GM21423 (cell line): ENCODE data around the gene MEGF11.

ENCODE experiments used
- ATAC-seq: cut with Tn5 transposase; IDR thresholded peaks from one replicate; pipeline ENCODE4 v1.9.1; 2021; ENCODE audit warnings: mild to moderate bottlenecking, moderate library complexity; ENCODE audit not compliant: unreplicated experiment

The MEGF11 gene

GRCh38 chr15:66148187-66148586 is 105.4 kb downstream of the MEGF11 start:
- ATAC-seq = no peak

DNA sequence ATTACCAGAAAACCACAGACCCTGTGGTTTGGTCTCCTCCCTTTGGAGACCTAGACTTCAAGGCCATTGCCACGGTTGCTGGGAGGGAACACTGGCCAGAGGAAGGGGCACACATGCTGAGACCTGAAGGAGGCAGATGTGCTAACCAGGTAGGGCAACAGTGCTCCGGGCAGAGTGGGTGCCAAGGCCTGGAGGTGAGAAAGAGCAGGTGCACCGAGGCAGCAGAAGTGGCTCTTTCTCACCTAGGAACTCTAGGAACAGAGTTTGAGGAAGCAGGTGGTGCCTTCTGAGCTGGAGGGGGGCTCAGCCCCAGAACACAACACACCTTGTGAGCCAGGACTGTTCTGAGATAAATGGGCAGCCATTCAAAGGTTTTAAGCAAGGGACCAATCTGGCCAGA is 106.1 kb downstream of the MEGF11 start:
- no peak for ATAC-seq

- ATAC-seq = no peak
These were observed 107.8 kb downstream of the MEGF11 start for GRCh38 chr15:66145726-66146182.

DNA sequence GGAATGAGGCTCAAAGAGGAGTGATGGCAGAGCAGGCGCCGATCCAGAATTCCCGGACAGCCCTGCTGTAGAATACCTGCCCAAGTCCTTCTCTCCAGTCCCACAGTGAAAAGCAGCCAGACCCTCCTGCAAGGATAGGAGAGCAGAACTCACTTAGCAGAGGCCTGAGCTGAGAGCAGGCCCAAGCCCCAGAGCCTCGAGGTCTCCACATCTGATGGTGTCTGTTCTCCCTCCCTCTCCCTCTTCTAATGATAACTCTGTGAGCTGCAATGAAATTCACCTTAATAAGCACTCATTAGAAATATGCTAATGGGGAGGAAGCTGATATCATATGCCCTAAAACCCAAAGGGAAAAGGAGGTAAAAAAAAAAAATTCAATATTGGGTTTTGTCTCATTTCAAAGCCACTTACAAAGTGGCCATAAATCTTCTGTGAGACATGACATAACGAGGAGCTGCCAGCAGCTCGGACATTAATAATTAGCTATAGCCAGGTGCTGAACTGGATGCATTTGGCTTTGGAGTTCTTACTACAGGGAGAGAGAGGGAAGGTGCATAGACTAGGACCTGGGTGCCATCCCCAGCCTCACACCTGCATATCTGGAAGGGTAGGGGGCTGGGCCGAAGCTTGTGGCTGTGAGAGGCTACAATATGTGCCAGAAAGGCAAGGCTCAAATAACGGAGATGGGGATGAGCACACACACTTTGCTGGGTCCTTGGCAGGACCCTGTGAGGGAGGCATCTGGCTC is 108.4 kb downstream of the MEGF11 start:
- ATAC-seq = no peak

DNA sequence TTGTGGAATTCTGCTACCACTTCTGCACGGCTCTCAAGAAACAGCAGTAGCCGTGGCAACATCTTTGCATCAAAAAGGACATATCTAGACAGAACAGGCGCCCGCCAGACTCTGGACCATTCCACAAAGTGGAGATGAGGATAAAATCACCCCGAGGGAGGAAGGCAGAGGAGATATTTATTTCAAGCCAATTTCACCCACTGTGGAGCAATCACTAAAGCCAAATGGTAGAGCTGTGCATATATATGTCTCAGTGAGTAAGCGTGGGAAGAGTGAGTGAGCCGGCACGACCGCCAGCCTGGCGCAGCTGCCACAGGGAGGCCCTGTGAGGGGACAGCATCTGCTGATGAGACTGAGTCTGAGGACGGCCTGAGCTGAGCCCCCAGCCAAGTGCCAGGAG is 111.3 kb downstream of the MEGF11 start:
- ATAC-seq = no peak

DNA sequence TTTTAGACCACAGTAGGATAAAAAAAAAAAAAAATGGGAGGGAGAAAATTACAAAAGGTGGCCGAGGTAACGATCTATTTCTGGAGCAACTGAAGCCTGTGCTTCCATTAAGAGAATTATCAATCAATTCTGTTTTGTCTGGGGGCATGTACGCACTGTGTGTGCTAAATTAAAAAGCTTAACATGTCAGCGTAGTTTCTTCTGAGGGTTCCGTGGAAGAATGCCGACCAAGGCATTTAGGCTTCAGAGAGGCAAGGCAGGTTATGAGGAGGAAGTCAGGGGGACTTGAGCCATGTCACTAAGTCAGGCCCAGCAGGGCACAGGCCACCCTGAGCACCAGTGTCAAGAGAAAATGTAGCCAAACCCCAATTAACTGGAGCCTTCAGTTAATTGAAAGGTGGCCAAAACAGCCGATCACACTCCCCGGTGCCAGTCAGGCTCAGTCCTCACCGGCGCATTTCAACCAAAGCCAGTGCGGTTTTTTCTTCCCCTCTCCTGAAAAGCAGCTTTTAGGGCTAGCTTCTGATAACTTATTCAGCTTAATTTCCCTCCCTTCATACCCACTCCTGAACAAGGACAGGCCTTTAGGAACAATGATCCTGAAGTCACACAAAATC is 113.9 kb downstream of the MEGF11 start:
- ATAC-seq = no peak

GRCh38 chr15:66138892-66139590 is 114.5 kb downstream of the MEGF11 start:
- no peak for ATAC-seq

DNA sequence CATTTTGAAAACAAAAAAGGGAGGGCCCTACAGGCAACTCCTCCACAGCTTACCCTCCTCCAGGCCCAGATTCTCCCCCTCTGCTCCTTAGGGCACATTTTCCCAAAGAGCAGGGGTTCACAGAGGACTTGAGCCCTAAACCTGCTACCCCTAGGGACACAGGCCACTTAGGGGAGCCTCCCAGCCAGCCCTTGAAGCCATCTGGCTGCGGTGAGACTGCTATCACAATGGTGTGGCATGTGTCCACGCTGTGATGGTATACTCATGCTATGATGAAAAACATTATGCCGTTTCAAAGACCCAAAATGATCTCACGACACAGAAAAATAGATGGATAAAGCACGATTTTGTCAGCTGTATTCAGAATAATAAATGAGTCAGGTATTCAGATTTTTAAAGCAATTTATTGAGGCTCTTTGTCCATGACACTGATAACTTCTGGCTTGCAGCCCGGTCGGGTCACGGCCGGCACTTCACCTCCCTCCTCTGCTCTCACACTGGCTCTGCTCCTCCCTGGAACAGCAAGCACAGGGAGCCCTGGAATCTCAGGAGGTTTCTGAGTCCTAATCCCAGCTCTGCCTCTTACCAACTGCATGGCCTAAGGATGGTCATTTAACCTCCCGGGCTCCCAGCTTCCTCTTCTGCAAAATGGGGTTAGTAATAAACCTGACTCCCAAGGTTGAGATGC is 115.3 kb downstream of the MEGF11 start:
- no peak for ATAC-seq

DNA sequence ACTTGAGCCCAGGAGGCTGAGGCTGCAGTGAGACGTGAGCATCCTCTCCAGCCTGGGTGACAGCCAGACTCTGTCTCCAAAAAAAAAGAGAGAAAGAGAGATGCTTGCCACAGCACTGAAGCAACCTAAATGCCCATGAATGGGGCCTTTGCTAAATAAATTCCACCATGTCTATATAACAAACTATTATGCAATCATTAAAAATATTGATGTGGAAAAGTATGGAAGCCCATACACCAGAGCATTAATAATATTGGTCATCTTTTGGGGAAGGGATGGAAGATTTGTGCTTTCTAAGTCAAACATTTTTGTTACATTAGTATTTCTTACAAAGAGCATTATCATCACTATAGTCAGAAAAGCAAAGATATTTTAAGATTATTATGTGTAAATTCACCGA is 116.6 kb downstream of the MEGF11 start:
- ATAC-seq = no peak

DNA sequence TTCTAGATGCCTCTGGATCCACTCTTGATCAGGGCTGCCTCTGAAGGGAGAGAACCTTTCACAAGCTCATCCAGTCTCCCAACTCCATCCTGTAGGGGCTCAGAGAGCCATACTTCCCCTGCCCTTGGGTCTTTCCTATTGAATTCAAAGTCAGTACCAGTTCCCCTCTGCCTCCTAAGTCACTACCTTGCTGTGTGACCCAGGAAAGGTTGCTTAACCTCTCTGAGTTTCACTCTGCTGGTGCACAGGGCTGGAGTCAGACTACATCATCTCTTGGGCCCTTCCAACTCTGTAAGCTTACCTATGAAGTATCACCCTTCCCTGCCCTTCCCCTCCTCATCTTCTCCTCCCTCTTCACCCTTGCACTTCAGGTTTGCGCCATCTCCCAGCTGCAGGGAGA is 117.9 kb downstream of the MEGF11 start:
- no peak for ATAC-seq

GRCh38 chr15:66134284-66134683 is 119.3 kb downstream of the MEGF11 start:
- no peak for ATAC-seq

- no peak for ATAC-seq
These were observed 120.2 kb downstream of the MEGF11 start for GRCh38 chr15:66133247-66133885.

DNA sequence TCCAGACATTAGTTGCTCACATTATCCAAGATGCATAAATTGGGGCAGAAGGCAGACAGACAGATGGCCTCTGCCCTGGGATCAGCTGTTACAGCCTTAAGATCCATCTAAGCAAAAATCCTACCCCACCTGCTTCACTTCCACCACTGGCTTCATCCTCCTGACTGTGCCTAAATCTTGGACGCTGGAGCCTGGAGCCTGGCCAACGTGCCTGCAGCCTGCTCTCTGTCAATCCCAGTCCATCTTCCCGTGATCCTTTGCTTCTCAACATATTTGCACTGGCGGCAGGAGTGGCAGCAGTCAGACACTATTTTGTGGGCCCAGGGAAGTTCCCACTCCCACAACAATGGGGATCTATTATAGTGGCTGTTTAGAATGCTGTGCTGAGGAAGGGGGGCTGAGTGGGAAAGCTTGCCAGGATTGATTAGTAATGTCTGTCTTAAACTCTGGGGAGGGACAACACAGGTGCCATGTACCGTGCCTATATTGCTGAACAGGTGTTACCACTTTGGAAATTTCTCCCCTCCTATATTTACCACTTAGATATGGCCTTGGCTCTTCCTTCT is 121.2 kb downstream of the MEGF11 start:
- ATAC-seq = no peak

DNA sequence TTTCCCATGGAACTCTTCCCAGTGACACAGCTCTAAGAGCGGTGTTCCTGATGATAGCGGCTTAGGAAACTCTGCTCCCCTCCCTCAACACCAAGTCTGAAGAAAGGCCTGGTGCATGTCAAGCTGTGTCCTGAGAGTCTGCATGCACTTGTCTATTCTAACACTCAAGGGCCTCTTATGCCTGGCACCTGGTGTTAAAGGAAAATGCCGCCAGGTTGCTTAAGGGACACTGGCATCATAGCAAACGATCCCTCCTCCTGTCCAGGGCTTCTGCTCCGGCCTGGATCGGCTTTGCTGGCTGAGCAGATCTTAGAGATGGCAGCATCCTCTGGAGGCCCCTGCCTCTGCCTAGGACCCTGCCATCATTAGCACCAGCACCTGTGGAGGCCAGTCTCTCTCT is 121.7 kb downstream of the MEGF11 start:
- ATAC-seq = no peak

DNA sequence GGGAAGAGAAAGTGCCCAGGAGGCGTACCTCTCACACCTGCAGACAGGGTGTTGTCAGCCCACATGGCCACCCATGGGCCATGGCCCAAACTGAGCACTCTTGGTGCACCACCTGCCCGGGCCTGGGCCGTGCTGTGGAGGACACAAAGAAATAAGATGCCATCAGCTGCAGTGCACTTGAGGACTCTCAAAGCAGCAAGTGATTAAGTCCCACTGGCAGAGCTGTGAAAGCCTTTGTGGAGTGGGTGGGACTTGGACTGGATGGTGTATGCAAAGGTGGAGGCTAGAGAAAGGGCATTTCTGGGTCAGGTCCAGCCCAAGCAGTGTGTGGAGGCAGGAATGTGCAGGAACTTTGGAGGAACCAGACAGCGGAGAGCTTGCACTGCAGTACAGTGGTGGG is 122.3 kb downstream of the MEGF11 start:
- no peak for ATAC-seq

- ATAC-seq = no peak
These were observed 123.0 kb downstream of the MEGF11 start for GRCh38 chr15:66130496-66131034.

GRCh38 chr15:66129586-66129985 is 124.0 kb downstream of the MEGF11 start:
- ATAC-seq = no peak

- ATAC-seq = no peak
These were observed 125.4 kb downstream of the MEGF11 start for GRCh38 chr15:66128116-66128680.

GRCh38 chr15:66126456-66126855 is 127.1 kb downstream of the MEGF11 start:
- ATAC-seq = no peak

GRCh38 chr15:66126031-66126441 is 127.5 kb downstream of the MEGF11 start:
- ATAC-seq = no peak
